Neuronal stem cell (in vitro differentiated cells): ENCODE data around the gene CLDN16.

ENCODE experiments used
- DNase-seq: peaks from one replicate; pipeline ENCODE4 v3.0.0-alpha.2; 2013; ENCODE audit warnings: low spot score
- H2AFZ ChIP-seq: one replicate; pipeline ENCODE4 v1.6.1; 2013; ENCODE audit warnings: mild to moderate bottlenecking, low read length, inconsistent platforms
- H2AK5ac ChIP-seq: 2 replicates; pipeline ENCODE4 v1.6.1; 2013; ENCODE audit warnings: low read depth, mild to moderate bottlenecking, inconsistent platforms, low read length, moderate library complexity, mixed read lengths
- H2BK120ac ChIP-seq: 2 replicates; pipeline ENCODE4 v1.6.1; 2013; ENCODE audit warnings: low read depth, mild to moderate bottlenecking, inconsistent platforms, low read length, moderate library complexity, mixed read lengths
- H2BK12ac ChIP-seq: one replicate; pipeline ENCODE4 v1.6.1; 2013; ENCODE audit warnings: low read length, inconsistent platforms
- H2BK15ac ChIP-seq: 2 replicates; pipeline ENCODE4 v1.6.1; 2013; ENCODE audit warnings: mild to moderate bottlenecking, low read length, inconsistent platforms, mixed read lengths
- H2BK5ac ChIP-seq: one replicate; pipeline ENCODE4 v1.6.1; 2013; ENCODE audit warnings: inconsistent platforms, mild to moderate bottlenecking, low read length, moderate library complexity
- H3K14ac ChIP-seq: one replicate; pipeline ENCODE4 v1.6.1; 2013; ENCODE audit warnings: low read length, inconsistent platforms
- H3K18ac ChIP-seq: 2 replicates; pipeline ENCODE4 v1.6.1; 2013; ENCODE audit warnings: low read length, inconsistent platforms
- H3K23ac ChIP-seq: 2 replicates; pipeline ENCODE4 v1.6.1; 2013; ENCODE audit warnings: low read depth, mild to moderate bottlenecking, mixed read lengths, low read length, inconsistent platforms; ENCODE audit not compliant: poor library complexity
- H3K27ac ChIP-seq: replicated peaks from 3 replicates; pipeline ENCODE4 v1.5.1; 2013; ENCODE audit warnings: low read length, inconsistent platforms
- H3K27me3 ChIP-seq, 3 experiments: 2 replicates each; pipeline ENCODE4 v1.6.1; 2013; ENCODE audit warnings: low read length in 3 of 3, mild to moderate bottlenecking in 2 of 3, inconsistent platforms in 1 of 3, low read depth in 1 of 3, mixed read lengths in 1 of 3, moderate library complexity in 1 of 3; ENCODE audit not compliant: control insufficient read depth in 3 of 3, insufficient read depth in 3 of 3
- H3K36me3 ChIP-seq, 2 donors: replicated peaks in 1 of 2; 2 replicates each; pipeline ENCODE4 v1.6.1; 2013; ENCODE audit warnings: low read length in 2 of 2; ENCODE audit not compliant: control insufficient read depth in 2 of 2, insufficient read depth in 2 of 2
- H3K4ac ChIP-seq: 2 replicates; pipeline ENCODE4 v1.6.1; 2013; ENCODE audit warnings: inconsistent platforms, mild to moderate bottlenecking, low read length, moderate library complexity
- H3K4me1 ChIP-seq, 2 donors: 1 replicate in 1 of 2; 2 replicates in 1 of 2; pipeline ENCODE4 v1.6.1; 2013; ENCODE audit warnings: low read length in 2 of 2, low read depth in 1 of 2; ENCODE audit not compliant: control insufficient read depth in 2 of 2, insufficient read depth in 1 of 2
- H3K4me2 ChIP-seq: one replicate; pipeline ENCODE4 v1.6.1; 2013; ENCODE audit warnings: mild to moderate bottlenecking, low read length, inconsistent platforms; ENCODE audit not compliant: insufficient read depth, poor library complexity, severe bottlenecking
- H3K4me3 ChIP-seq, 2 donors: 2 replicates each; pipeline ENCODE4 v1.5.1; 2013; ENCODE audit warnings: low read length in 2 of 2, mild to moderate bottlenecking in 2 of 2, inconsistent platforms in 1 of 2, moderate library complexity in 1 of 2
- H3K79me1 ChIP-seq: one replicate; pipeline ENCODE4 v1.6.1; 2013; ENCODE audit warnings: low read depth, mild to moderate bottlenecking, inconsistent platforms, low read length, moderate library complexity
- H3K9ac ChIP-seq: one replicate; pipeline ENCODE4 v1.6.1; 2013; ENCODE audit warnings: mild to moderate bottlenecking, low read depth, low read length, inconsistent platforms; ENCODE audit not compliant: poor library complexity
- H3K9me3 ChIP-seq, 2 donors: replicated peaks in 1 of 2; 2 replicates each; pipeline versions ENCODE3 to v1.6.1; 2013; ENCODE audit warnings: low read length in 2 of 2, mild to moderate bottlenecking in 2 of 2, inconsistent platforms in 1 of 2, low read depth in 1 of 2, mixed read lengths in 1 of 2, moderate library complexity in 1 of 2; ENCODE audit not compliant: control insufficient read depth in 2 of 2, insufficient read depth in 1 of 2
- H4K8ac ChIP-seq: one replicate; pipeline ENCODE4 v1.6.1; 2013; ENCODE audit warnings: low read depth, mild to moderate bottlenecking, inconsistent platforms, low read length, moderate library complexity
- H4K91ac ChIP-seq: one replicate; pipeline ENCODE4 v1.6.1; 2013; ENCODE audit warnings: low read length, low read depth, mild to moderate bottlenecking, inconsistent platforms; ENCODE audit not compliant: poor library complexity
- WGBS, 2 donors: extraction: QIAGEN DNeasy Blood & Tissue Kit; methylation state at CpG; one replicate each; pipeline ENCODE4 v1.1.7; 2013; ENCODE audit warnings: missing lambda C conversion rate in 2 of 2, mixed read lengths in 1 of 2; ENCODE audit not compliant: insufficient read length in 2 of 2, insufficient replicate concordance in 1 of 2; ENCODE audit errors: extremely low coverage in 2 of 2; 5-methylcytosine and 5-hydroxymethylcytosine counted together

Gene CLDN16

GRCh38 chr3:190396001-190396400 is 8.0 kb downstream of the CLDN16 start:
- H3K9me3 ChIP-seq: no peaks in the 10 kb centered on the region
- DNase-seq: no peak
- H2BK120ac ChIP-seq: no peak overlapping the region
- no peak overlapping the region for H3K23ac ChIP-seq
- no peak overlapping the region for H4K91ac ChIP-seq
- no peak overlapping the region for H2AK5ac ChIP-seq
- H3K79me1 ChIP-seq: no peaks in the 10 kb centered on the region
- no peak overlapping the region for H3K14ac ChIP-seq
- no peak overlapping the region for H2AFZ ChIP-seq
- H4K8ac ChIP-seq: no peak overlapping the region
- no peak overlapping the region for H3K27ac ChIP-seq
- H3K18ac ChIP-seq: no peak overlapping the region
- no peaks in the 10 kb centered on the region for H3K27me3 ChIP-seq
- no peak overlapping the region for H3K4ac ChIP-seq
- H3K4me1 ChIP-seq: no peaks in the 10 kb centered on the region
- H2BK12ac ChIP-seq: no peak overlapping the region
- no peak overlapping the region for H3K9ac ChIP-seq
- H2BK5ac ChIP-seq: no peak overlapping the region
- H2BK15ac ChIP-seq: no peak overlapping the region
- H3K4me2 ChIP-seq: no peak overlapping the region
- H3K36me3 ChIP-seq: no peaks in the 10 kb centered on the region
- H3K4me3 ChIP-seq: no peak overlapping the region

- Histone ChIP-seq H3K14ac (no peak overlapping the region), H3K9ac (no peak overlapping the region), H3K36me3 (no peaks in the 10 kb centered on the region), H2AFZ (no peak overlapping the region), H3K4me1 (no peaks in the 10 kb centered on the region), H4K8ac (no peak overlapping the region), H3K27me3 (no peaks in the 10 kb centered on the region), H3K4ac (no peak overlapping the region), H3K18ac (no peak overlapping the region), H3K23ac (no peak overlapping the region), H3K9me3 (no peaks in the 10 kb centered on the region), H3K4me2 (no peak overlapping the region), H2BK12ac (no peak overlapping the region), H2AK5ac (no peak overlapping the region), H3K79me1 (no peaks in the 10 kb centered on the region), H2BK15ac (no peak overlapping the region), H2BK120ac (no peak overlapping the region), H4K91ac (no peak overlapping the region), H3K27ac (no peak overlapping the region), H2BK5ac (no peak overlapping the region), H3K4me3 (no peak overlapping the region)
- WGBS, 2 donors: no CpG with 5 or more reads among the region's 4 CpGs
- DNase-seq: no peak
These were observed 9.9 kb downstream of the CLDN16 start for GRCh38 chr3:190397889-190398288.

- Histone ChIP-seq H2AK5ac (no peak overlapping the region), H3K9ac (no peak overlapping the region), H4K91ac (no peak overlapping the region), H4K8ac (no peak overlapping the region), H3K4me1 (no peaks in the 10 kb centered on the region), H3K18ac (no peak overlapping the region), H3K27me3 (no peaks in the 10 kb centered on the region), H3K36me3 (no peaks in the 10 kb centered on the region), H2BK15ac (no peak overlapping the region), H3K4me3 (no peak overlapping the region), H2BK120ac (no peak overlapping the region), H3K4me2 (no peak overlapping the region), H3K27ac (no peak overlapping the region), H2BK5ac (no peak overlapping the region), H3K4ac (no peak overlapping the region), H3K23ac (no peak overlapping the region), H3K14ac (no peak overlapping the region), H3K9me3 (no peaks in the 10 kb centered on the region), H3K79me1 (no peaks in the 10 kb centered on the region), H2AFZ (no peak overlapping the region), H2BK12ac (no peak overlapping the region)
- no CpG with 5 or more reads among the region's 8 CpGs for WGBS, 2 donors
- DNase-seq: no peak
These were observed 11.7 kb downstream of the CLDN16 start for GRCh38 chr3:190399677-190400076.

GRCh38 chr3:190401963-190402362 is 14.0 kb downstream of the CLDN16 start:
- Histone ChIP-seq H3K4me2 (no peak overlapping the region), H3K9me3 (no peaks in the 10 kb centered on the region), H4K91ac (no peak overlapping the region), H2BK5ac (no peak overlapping the region), H2BK120ac (no peak overlapping the region), H4K8ac (no peak overlapping the region), H3K4me3 (no peak overlapping the region), H3K4me1 (no peaks in the 10 kb centered on the region), H2AK5ac (no peak overlapping the region), H3K79me1 (no peaks in the 10 kb centered on the region), H3K27ac (no peak overlapping the region), H3K27me3 (no peaks in the 10 kb centered on the region), H2AFZ (no peak overlapping the region), H3K36me3 (no peaks in the 10 kb centered on the region), H3K18ac (no peak overlapping the region), H2BK12ac (no peak overlapping the region), H2BK15ac (no peak overlapping the region), H3K23ac (no peak overlapping the region), H3K9ac (no peak overlapping the region), H3K14ac (no peak overlapping the region), H3K4ac (no peak overlapping the region)
- WGBS, 2 donors: no CpG with 5 or more reads among the region's 4 CpGs
- no peak for DNase-seq
